ENCODE results near the gene TBX6.

Gene TBX6

GRCh38 chr16:30113711-30114333 is 22.1 kb upstream of the TBX6 start:
- no peak for DNase-seq

GRCh38 chr16:30113031-30113710 is 21.4 kb upstream of the TBX6 start, which contains the start of gene GDPD3:
GDPD3 (minus strand) TSS chr16:30113537; CDS start chr16:30113478, 59 bp downstream.
- no peak for DNase-seq

- DNase-seq = peak; percentile 65
Observed at GRCh38 chr16:30112197-30113030, 20.7 kb upstream of the TBX6 start.

GRCh38 chr16:30110661-30111060 is 18.9 kb upstream of the TBX6 start:
- no peak for DNase-seq

GRCh38 chr16:30108059-30108850 is 16.5 kb upstream of the TBX6 start:
- no peak for DNase-seq

- no peak for DNase-seq
Observed at GRCh38 chr16:30104492-30104891, 12.8 kb upstream of the TBX6 start.

- DNase-seq = no peak
Observed at GRCh38 chr16:30104090-30104489, 12.4 kb upstream of the TBX6 start.

GRCh38 chr16:30096862-30097563 is 5.3 kb upstream of the TBX6 start:
- DNase-seq = no peak

- peak; percentile 88 for DNase-seq
Observed at GRCh38 chr16:30096105-30096861, 4.6 kb upstream of the TBX6 start, which contains the start of gene YPEL3. YPEL3 (minus strand) TSS chr16:30096213; CDS start chr16:30095482, 731 bp downstream.

- DNase-seq = no peak
Observed at GRCh38 chr16:30095166-30096078, 3.7 kb upstream of the TBX6 start.

GRCh38 chr16:30094541-30095165 is 2.9 kb upstream of the TBX6 start:
- no peak for DNase-seq

GRCh38 chr16:30092373-30093010 is 768 bp upstream of the TBX6 start:
- peak; percentile 65 for DNase-seq

- DNase-seq = no peak
Observed at GRCh38 chr16:30090610-30091331, 953 bp downstream of the TBX6 start.

GRCh38 chr16:30088832-30089624 is 2.7 kb downstream of the TBX6 start:
- no peak for DNase-seq

- no peak for DNase-seq
Observed at GRCh38 chr16:30088237-30088831, 3.4 kb downstream of the TBX6 start.

GRCh38 chr16:30087181-30087898 is 4.4 kb downstream of the TBX6 start:
- DNase-seq = no peak
